H1 (cell line): Measurements from ENCODE around the gene EBF3. TPM values are rescaled to one million over a fixed set of nuclear protein-coding genes. Genes with fewer than 3 reads are reported as not detected.
A peak's percentile ranks its signal among the peaks of the same experiment; 100 is the strongest.

Experiments
- CTCF ChIA-PET: fragments of 300-600 bp; sonication (Branson Sonifier 250); formaldehyde crosslinking; loops from one replicate; lab custom pipeline; 2021; ENCODE audit not compliant: partially characterized antibody; lab: Charles Lee
- POLR2A ChIA-PET: fragments of 300-600 bp; sonication (Branson Sonifier 250); formaldehyde crosslinking; loops from one replicate; lab custom pipeline; 2021; ENCODE audit warnings: inconsistent platforms; ENCODE audit not compliant: partially characterized antibody; lab: Charles Lee
- DNase-seq, 2 experiments: peaks; one replicate each; pipeline versions ENCODE4 v3.0.0 to v3.0.0-alpha.2; 2010 to 2022; ENCODE audit warnings: low spot score in 2 of 2, low read depth in 1 of 2, mixed read lengths in 1 of 2
- FAIRE-seq: peaks from 2 replicates; lab custom pipeline; 2011; peaks lifted over from hg19 to GRCh38; lab: Jason Lieb, UNC
- H2AFZ ChIP-seq: 2 replicates; pipeline ENCODE4 v1.8.1; 2012; ENCODE audit warnings: low read length, inconsistent platforms
- H2AK5ac ChIP-seq: 2 replicates; pipeline ENCODE4 v1.6.1; 2013; ENCODE audit warnings: low read depth, low read length
- H2BK120ac ChIP-seq: replicated peaks from 2 replicates; pipeline ENCODE3; 2013; ENCODE audit warnings: low read depth, low read length, inconsistent platforms
- H2BK12ac ChIP-seq: 2 replicates; pipeline ENCODE4 v1.6.1; 2013; ENCODE audit warnings: low read depth, low read length
- H2BK15ac ChIP-seq: 2 replicates; pipeline ENCODE4 v1.6.1; 2013; ENCODE audit warnings: low read length
- H2BK20ac ChIP-seq: 2 replicates; pipeline ENCODE4 v1.6.1; 2013; ENCODE audit warnings: low read length
- H2BK5ac ChIP-seq: 2 replicates; pipeline ENCODE4 v1.6.1; 2013; ENCODE audit warnings: low read depth, low read length
- H3K14ac ChIP-seq: 2 replicates; pipeline ENCODE4 v1.6.1; 2013; ENCODE audit warnings: inconsistent platforms; ENCODE audit not compliant: insufficient read length
- H3K18ac ChIP-seq: 2 replicates; pipeline ENCODE4 v1.6.1; 2013; ENCODE audit warnings: low read length; ENCODE audit errors: extremely low read depth
- H3K23ac ChIP-seq: 2 replicates; pipeline ENCODE4 v1.6.1; 2013; ENCODE audit warnings: inconsistent platforms; ENCODE audit not compliant: insufficient read length
- H3K23me2 ChIP-seq: 2 replicates; pipeline ENCODE4 v1.6.1; 2013; ENCODE audit warnings: low read depth, low read length
- H3K27ac ChIP-seq: 2 replicates; pipeline ENCODE4 v1.6.1; 2011; ENCODE audit warnings: low read depth, low read length, inconsistent platforms
- H3K27me3 ChIP-seq, 4 experiments: replicated peaks in 1 of 4; 1 replicate in 1 of 4; 2 replicates in 3 of 4; pipeline versions ENCODE4 v1.6.1 to v1.8.1; 2011 to 2013; ENCODE audit warnings: low read length in 3 of 4, mild to moderate bottlenecking in 3 of 4, inconsistent platforms in 2 of 4, mixed read lengths in 2 of 4, moderate library complexity in 1 of 4; ENCODE audit not compliant: control insufficient read depth in 3 of 4, insufficient read depth in 3 of 4; ENCODE audit errors: extremely low read depth in 1 of 4
- H3K36me3 ChIP-seq, 4 experiments: 2 replicates each; pipeline versions ENCODE4 v1.6.1 to v1.8.1; 2011 to 2013; ENCODE audit warnings: mild to moderate bottlenecking in 4 of 4, low read length in 3 of 4, moderate library complexity in 2 of 4, control low read depth in 1 of 4, inconsistent platforms in 1 of 4; ENCODE audit not compliant: insufficient read depth in 4 of 4, control insufficient read depth in 2 of 4
- H3K4ac ChIP-seq: replicated peaks from 2 replicates; pipeline ENCODE3; 2013; ENCODE audit warnings: low read length, low read depth, mixed read lengths, inconsistent platforms; ENCODE audit not compliant: insufficient read length
- H3K4me1 ChIP-seq, 4 experiments: replicated peaks in 1 of 4; 1 replicate in 1 of 4; 2 replicates in 3 of 4; pipeline versions ENCODE4 v1.6.1 to v1.8.1; 2011 to 2013; ENCODE audit warnings: low read length in 3 of 4, inconsistent platforms in 2 of 4, mixed read lengths in 1 of 4; ENCODE audit not compliant: insufficient read depth in 4 of 4, control insufficient read depth in 3 of 4
- H3K4me2 ChIP-seq, 2 experiments: 2 replicates each; pipeline versions ENCODE4 v1.6.1 to v1.8.1; 2011 to 2013; ENCODE audit warnings: low read depth in 2 of 2, low read length in 2 of 2, control low read depth in 1 of 2, inconsistent platforms in 1 of 2, mild to moderate bottlenecking in 1 of 2; ENCODE audit not compliant: insufficient read depth in 1 of 2
- H3K4me3 ChIP-seq, 4 experiments: fragments of 200-600, 300-600 bp in 1 of 4; sonication (generic), shearing (Covaris generic), sonication (Bioruptor Twin) in 1 of 4; 2 replicates each; pipeline versions ENCODE4 v1.5.1 to v1.8.1; 2011 to 2016; ENCODE audit warnings: low read length in 4 of 4, low read depth in 3 of 4, control low read depth in 2 of 4, inconsistent platforms in 2 of 4, mild to moderate bottlenecking in 2 of 4, mixed read lengths in 1 of 4, moderate library complexity in 1 of 4; ENCODE audit not compliant: insufficient read depth in 2 of 4; ENCODE audit errors: extremely low read depth in 1 of 4
- H3K56ac ChIP-seq: replicated peaks from 2 replicates; pipeline ENCODE3; 2013; ENCODE audit warnings: low read depth, mild to moderate bottlenecking, mixed read lengths, low read length, inconsistent platforms; ENCODE audit not compliant: insufficient read length
- H3K79me1 ChIP-seq: 2 replicates; pipeline ENCODE4 v1.6.1; 2013; ENCODE audit warnings: low read depth, low read length, control low read depth
- H3K79me2 ChIP-seq, 2 experiments: 2 replicates each; pipeline versions ENCODE4 v1.6.1 to v1.8.1; 2012 to 2013; ENCODE audit warnings: low read length in 2 of 2, mild to moderate bottlenecking in 2 of 2, inconsistent platforms in 1 of 2; ENCODE audit not compliant: insufficient read depth in 2 of 2, control insufficient read depth in 1 of 2
- H3K9ac ChIP-seq, 4 experiments: replicated peaks in 1 of 4; 1 replicate in 1 of 4; 2 replicates in 3 of 4; pipeline versions ENCODE4 v1.6.1 to v1.8.1; 2011 to 2013; ENCODE audit warnings: low read depth in 3 of 4, low read length in 3 of 4, control low read depth in 2 of 4, mild to moderate bottlenecking in 2 of 4, moderate library complexity in 2 of 4, inconsistent platforms in 1 of 4; ENCODE audit errors: extremely low read depth in 1 of 4
- H3K9me3 ChIP-seq, 2 experiments: 2 replicates each; pipeline versions ENCODE4 v1.6.1 to v1.8.1; 2012 to 2013; ENCODE audit warnings: mild to moderate bottlenecking in 2 of 2, moderate library complexity in 2 of 2, control low read depth in 1 of 2, inconsistent platforms in 1 of 2, low read depth in 1 of 2, low read length in 1 of 2, mixed read lengths in 1 of 2; ENCODE audit not compliant: insufficient read depth in 2 of 2
- H4K20me1 ChIP-seq, 2 experiments: replicated peaks in 1 of 2; 2 replicates each; pipeline versions ENCODE3 to v1.8.1; 2011 to 2013; ENCODE audit warnings: inconsistent platforms in 2 of 2, low read length in 2 of 2, mild to moderate bottlenecking in 1 of 2; ENCODE audit not compliant: insufficient read depth in 2 of 2, control insufficient read depth in 1 of 2
- H4K5ac ChIP-seq: 2 replicates; pipeline ENCODE4 v1.6.1; 2013; ENCODE audit warnings: low read length, low read depth, mixed read lengths, inconsistent platforms; ENCODE audit not compliant: insufficient read length
- H4K8ac ChIP-seq: 2 replicates; pipeline ENCODE4 v1.8.0; 2013; ENCODE audit warnings: mild to moderate bottlenecking, moderate library complexity, low read length, inconsistent platforms; ENCODE audit not compliant: insufficient read depth; ENCODE audit errors: extremely low read depth
- H4K91ac ChIP-seq: replicated peaks from 2 replicates; pipeline ENCODE3; 2013; ENCODE audit warnings: low read length, mixed read lengths, inconsistent platforms; ENCODE audit not compliant: insufficient read length
- CBX8 ChIP-seq: fragments of 300-800, 300-1000 bp; sonication (generic); IDR thresholded peaks from 2 replicates; pipeline ENCODE4 v1.7.1; 2016; ENCODE audit warnings: low read depth, low read length, borderline replicate concordance
- CEBPB ChIP-seq: IDR thresholded peaks from 2 replicates; pipeline ENCODE4 v1.6.1; 2012; ENCODE audit warnings: low read depth, low read length
- EGR1 ChIP-seq: IDR thresholded peaks from 2 replicates; pipeline ENCODE4 v1.6.1; 2011; ENCODE audit warnings: low read depth, low read length, borderline replicate concordance
- PHF8 ChIP-seq: fragments of 200-600 bp; sonication (generic); conservative IDR thresholded peaks from 2 replicates; pipeline ENCODE4 v1.7.1; 2012; ENCODE audit warnings: low read depth, mild to moderate bottlenecking, inconsistent platforms, low read length, moderate library complexity
- RAD21 ChIP-seq, 2 experiments: IDR thresholded peaks in 1 of 2; conservative IDR thresholded peaks in 1 of 2; 2 replicates each; pipeline ENCODE4 v1.6.1; 2011; ENCODE audit warnings: low read depth in 2 of 2, low read length in 2 of 2, improper control_type of control experiment in 1 of 2, inconsistent platforms in 1 of 2, mild to moderate bottlenecking in 1 of 2, moderate library complexity in 1 of 2
- SAP30 ChIP-seq: fragments of 300-600 bp; sonication (generic); IDR thresholded peaks from 2 replicates; pipeline ENCODE4 v1.7.1; 2012; ENCODE audit warnings: low read length, moderate library complexity, mild to moderate bottlenecking, inconsistent platforms; ENCODE audit not compliant: insufficient read depth, insufficient replicate concordance
- SP2 ChIP-seq: IDR thresholded peaks from 2 replicates; pipeline ENCODE4 v1.6.1; 2012; ENCODE audit warnings: mild to moderate bottlenecking, low read length, inconsistent platforms
- TBP ChIP-seq: IDR thresholded peaks from 2 replicates; pipeline ENCODE4 v1.6.1; 2011; ENCODE audit warnings: low read depth, low read length, improper control_type of control experiment
- WGBS, 2 experiments: shearing (Covaris generic) in 1 of 2; methylation state at CpG; one replicate each; pipeline versions ENCODE4 v1.1.6 to v1.1.7; 2013 to 2015; ENCODE audit warnings: low lambda C conversion rate in 2 of 2, mixed read lengths in 2 of 2, inconsistent platforms in 1 of 2, low coverage in 1 of 2, missing lambda C conversion rate in 1 of 2; ENCODE audit not compliant: insufficient replicate concordance in 2 of 2, insufficient coverage in 1 of 2, insufficient read length in 1 of 2; ENCODE audit errors: extremely low coverage in 1 of 2, missing lambda C conversion rate in 1 of 2; 5-methylcytosine and 5-hydroxymethylcytosine counted together
- polyA plus RNA-seq, 7 experiments: library from polyadenylated mRNA; depleted of rRNA in 3 of 7; stranded (reverse) in 5 of 7; unstranded in 2 of 7; fragments of >200 nt in 5 of 7; fragments of 200-250 nt in 2 of 7; gene quantifications; 1 replicate in 5 of 7; 2 replicates in 1 of 7; 4 replicates in 1 of 7; pipeline versions ENCODE4 v1.2.1 to v1.2.3, GENCODE V29; 2011 to 2013; ENCODE audit warnings: missing spikeins in 2 of 7, mixed read lengths in 2 of 7
- total RNA-seq: library from RNA; stranded (reverse); fragmentation: NEBNext Ultra II Directional; extraction: Animal tissue kit (Norgen Biotek cat#: 25700); gene quantifications from 2 replicates; pipeline ENCODE4 v1.2.1, GENCODE V29; 2021
- TF ChIP-seq, protein P1 (sequence below): IDR thresholded peaks from 2 replicates; pipeline ENCODE4 v1.6.1; 2012; ENCODE audit warnings: inconsistent platforms
- TF ChIP-seq, protein P2 (sequence below): IDR thresholded peaks from 2 replicates; pipeline ENCODE4 v1.6.1; 2011; ENCODE audit warnings: low read depth, mild to moderate bottlenecking, low read length; ENCODE audit not compliant: insufficient read depth

The EBF3 gene
- total and polyA plus RNA-seq, 2 of the 8 experiments (the other 6 are each of a cell fraction or from before 2014, with no cell fraction given) = 0.08 to 0.26 TPM

DNA sequence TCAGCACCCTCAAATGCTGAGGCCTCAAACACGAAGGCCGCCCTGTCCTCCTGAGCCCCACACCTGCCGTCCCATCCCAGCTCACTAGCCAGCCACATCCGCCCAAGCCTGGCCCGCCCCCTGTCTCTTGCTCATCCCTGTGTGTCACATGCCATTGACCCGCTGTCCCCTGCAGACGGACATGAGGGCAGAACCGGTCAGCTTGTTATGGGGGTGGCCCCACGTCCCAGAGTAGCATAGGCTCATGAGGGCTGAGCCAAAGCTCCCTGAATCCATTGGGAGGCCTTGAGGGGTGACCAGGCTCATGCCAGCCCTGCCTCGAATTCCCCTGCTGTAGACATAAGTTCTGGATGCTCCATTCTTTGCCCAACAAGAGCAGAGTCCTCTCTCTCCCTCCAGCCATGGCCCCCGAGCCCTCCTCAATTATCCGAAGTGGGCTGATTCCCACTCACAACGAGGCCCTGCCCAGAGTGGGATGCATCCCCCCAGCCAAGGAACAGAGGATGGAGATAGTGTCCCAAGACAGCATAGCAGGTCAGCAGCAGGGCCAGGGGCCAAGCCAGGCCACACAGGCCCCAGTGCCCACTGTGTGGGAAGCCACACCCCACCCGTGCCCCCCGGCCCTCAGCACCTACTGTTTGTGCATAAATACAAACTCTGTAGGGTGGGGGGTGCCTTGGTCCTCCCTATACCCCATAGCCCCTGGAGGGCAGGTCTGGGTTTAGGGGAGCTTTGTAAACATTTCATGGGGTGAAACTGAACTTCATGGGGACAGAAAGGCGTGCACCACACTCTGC, 42.1 kb downstream of the EBF3 start:
- FAIRE-seq (no peak), DNase-seq (no peak)
- Histone ChIP-seq H3K4me2 (no peak overlapping the region), H2BK5ac (no peak overlapping the region), H2BK120ac (no peak overlapping the region), H2BK15ac (no peak overlapping the region), H2BK20ac (no peak overlapping the region), H2BK12ac (no peak overlapping the region), H3K4me1 (no peaks in the 10 kb centered on the region), H2AK5ac (no peak overlapping the region), H3K4me3 (no peak overlapping the region), H3K36me3 (no peaks in the 10 kb centered on the region), H3K4ac (no peak overlapping the region), H3K9me3 (no peaks in the 10 kb centered on the region), H3K56ac (no peak overlapping the region), H3K9ac (no peak overlapping the region), H3K23me2 (no peaks in the 10 kb centered on the region), H3K79me1 (no peaks in the 10 kb centered on the region), H4K20me1 (no peaks in the 10 kb centered on the region), H3K18ac (no peak overlapping the region), H3K23ac (no peak overlapping the region), H4K5ac (no peak overlapping the region), H3K14ac (no peak overlapping the region), H4K8ac (peak overlapping the region; percentile 79), H3K79me2 (no peaks in the 10 kb centered on the region), H3K27ac (no peak overlapping the region), H3K27me3 (no peaks in the 10 kb centered on the region), H4K91ac (no peak overlapping the region), H2AFZ (no peak overlapping the region)
- ChIA-PET POLR2A (no interaction called here), CTCF (interaction anchor here (1.2 to 2.0 kb wide), 3 partner anchors 10 to 68 kb away, joined by 3 to 5 read pairs (median 3); no protein-coding TSS in a partner anchor)
- WGBS, 2 experiments = 87% methylated on average over 16 of the region's 16 CpGs; no CpG with 5 or more reads in 1 of the 2 experiments
- TF ChIP-seq CBX8 (no peak), EGR1 (no peak), CEBPB (no peak), SP2 (no peak), PHF8 (no peak), TBP (no peak), RAD21 (IDR thresholded peaks at IDR 0.05 in 1 of 2, conservative IDR thresholded peaks at IDR 0.05 in 1 of 2; ENCODE audit: low read depth in 2 of 2, low read length in 2 of 2) (no peak), SAP30 (no peak)
- TF ChIP-seq, protein P1, sequence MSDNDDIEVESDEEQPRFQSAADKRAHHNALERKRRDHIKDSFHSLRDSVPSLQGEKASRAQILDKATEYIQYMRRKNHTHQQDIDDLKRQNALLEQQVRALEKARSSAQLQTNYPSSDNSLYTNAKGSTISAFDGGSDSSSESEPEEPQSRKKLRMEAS = no peak
- TF ChIP-seq, protein P2, sequence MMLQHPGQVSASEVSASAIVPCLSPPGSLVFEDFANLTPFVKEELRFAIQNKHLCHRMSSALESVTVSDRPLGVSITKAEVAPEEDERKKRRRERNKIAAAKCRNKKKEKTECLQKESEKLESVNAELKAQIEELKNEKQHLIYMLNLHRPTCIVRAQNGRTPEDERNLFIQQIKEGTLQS = no peak
